Measurements from ENCODE around the gene FBL. TPM values are rescaled to one million over a fixed set of nuclear protein-coding genes. Genes with fewer than 3 reads are reported as not detected.

The FBL gene
- total RNA-seq, 1 donor from 2014 or later: 119 TPM

GRCh38 chr19:39867952-39868351 lies 21.8 kb upstream of the FBL start:
- Mint-ChIP-seq H3K4me1 (ENCODE audit: low read depth, unreplicated experiment) (no peaks in the 10 kb centered on the region), H3K36me3 (ENCODE audit: unreplicated experiment) (no peaks in the 10 kb centered on the region), H3K27me3 (ENCODE audit: unreplicated experiment) (peaks cover 1% of the 10 kb centered on the region), H3K4me3 (ENCODE audit: unreplicated experiment) (no peak overlapping the region), H3K27ac (ENCODE audit: unreplicated experiment) (no peak overlapping the region), H3K9me3 (ENCODE audit: unreplicated experiment) (peaks cover 1% of the 10 kb centered on the region)
- DNase-seq: no peak
- TF ChIP-seq CTCF (IDR thresholded peaks at IDR 0.05; ENCODE audit: partially characterized antibody, unreplicated experiment): no peak

GRCh38 chr19:39867133-39867532 lies 21.0 kb upstream of the FBL start:
- Mint-ChIP-seq H3K27ac (ENCODE audit: unreplicated experiment) (no peak overlapping the region), H3K36me3 (ENCODE audit: unreplicated experiment) (no peaks in the 10 kb centered on the region), H3K27me3 (ENCODE audit: unreplicated experiment) (peaks cover 2% of the 10 kb centered on the region), H3K4me1 (ENCODE audit: low read depth, unreplicated experiment) (no peaks in the 10 kb centered on the region), H3K4me3 (ENCODE audit: unreplicated experiment) (no peak overlapping the region), H3K9me3 (ENCODE audit: unreplicated experiment) (peaks cover 1% of the 10 kb centered on the region)
- DNase-seq: no peak
- no peak for TF ChIP-seq CTCF (IDR thresholded peaks at IDR 0.05; ENCODE audit: partially characterized antibody, unreplicated experiment)

- Mint-ChIP-seq H3K4me3 (ENCODE audit: unreplicated experiment) (no peak overlapping the region), H3K9me3 (ENCODE audit: unreplicated experiment) (peaks cover 1% of the 10 kb centered on the region), H3K27ac (ENCODE audit: unreplicated experiment) (no peak overlapping the region), H3K4me1 (ENCODE audit: low read depth, unreplicated experiment) (no peaks in the 10 kb centered on the region), H3K36me3 (ENCODE audit: unreplicated experiment) (no peaks in the 10 kb centered on the region), H3K27me3 (ENCODE audit: unreplicated experiment) (peaks cover 2% of the 10 kb centered on the region)
- TF ChIP-seq CTCF (IDR thresholded peaks at IDR 0.05; ENCODE audit: partially characterized antibody, unreplicated experiment): no peak
- DNase-seq: no peak
Measured at GRCh38 chr19:39865953-39866352, 19.8 kb upstream of the FBL start.

GRCh38 chr19:39865186-39865585 lies 19.0 kb upstream of the FBL start:
- Mint-ChIP-seq H3K4me1 (ENCODE audit: low read depth, unreplicated experiment) (no peaks in the 10 kb centered on the region), H3K27ac (ENCODE audit: unreplicated experiment) (no peak overlapping the region), H3K27me3 (ENCODE audit: unreplicated experiment) (peaks cover 2% of the 10 kb centered on the region), H3K36me3 (ENCODE audit: unreplicated experiment) (no peaks in the 10 kb centered on the region), H3K4me3 (ENCODE audit: unreplicated experiment) (no peak overlapping the region), H3K9me3 (ENCODE audit: unreplicated experiment) (peaks cover 1% of the 10 kb centered on the region)
- no peak for DNase-seq
- TF ChIP-seq CTCF (IDR thresholded peaks at IDR 0.05; ENCODE audit: partially characterized antibody, unreplicated experiment): no peak

GRCh38 chr19:39864118-39864517 lies 17.9 kb upstream of the FBL start:
- H3K4me1 Mint-ChIP-seq (ENCODE audit: low read depth, unreplicated experiment): no peaks in the 10 kb centered on the region
- no peak overlapping the region for H3K27ac Mint-ChIP-seq (ENCODE audit: unreplicated experiment)
- peaks cover 1% of the 10 kb centered on the region for H3K9me3 Mint-ChIP-seq (ENCODE audit: unreplicated experiment)
- TF ChIP-seq CTCF (IDR thresholded peaks at IDR 0.05; ENCODE audit: partially characterized antibody, unreplicated experiment): no peak
- H3K27me3 Mint-ChIP-seq (ENCODE audit: unreplicated experiment): peaks cover 2% of the 10 kb centered on the region
- no peak overlapping the region for H3K4me3 Mint-ChIP-seq (ENCODE audit: unreplicated experiment)
- no peaks in the 10 kb centered on the region for H3K36me3 Mint-ChIP-seq (ENCODE audit: unreplicated experiment)
- no peak for DNase-seq

Data from glutamatergic neuron (in vitro differentiated cells).